DMS114 treated with DMSO at 0.1 percent for 48 hours (cell line): ENCODE results near the gene LYPLAL1.
"Not testable (repeated sequence)": the region's sequence is repeated elsewhere in the genome, so short reads cannot be mapped to it uniquely, and the experiment has no call there.

Source experiments
- DNase-seq: peaks from one replicate; lab custom pipeline; 2025; ENCODE audit not compliant: unreplicated experiment; lab: John Stamatoyannopoulos, UW

LYPLAL1 gene

DNA sequence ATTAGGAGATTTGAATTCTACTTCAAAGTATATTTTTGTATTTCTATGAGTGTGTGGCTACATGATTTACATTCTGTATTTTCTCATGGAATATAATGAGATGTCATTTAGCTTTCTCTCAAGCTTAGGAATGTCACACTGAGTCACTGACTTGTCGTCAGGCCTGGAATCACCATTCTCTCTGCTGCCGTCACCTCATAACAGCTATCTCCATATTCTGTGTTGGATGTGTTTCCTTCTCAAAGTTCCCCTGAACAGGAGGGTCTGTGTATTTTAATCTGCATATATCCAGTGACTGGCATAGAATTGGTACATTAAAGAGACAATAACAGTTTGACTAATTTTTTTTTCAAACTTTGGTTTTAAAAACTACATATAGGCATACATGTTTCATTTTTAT is 35.9 kb downstream of the LYPLAL1 start:
- no peak for DNase-seq

DNA sequence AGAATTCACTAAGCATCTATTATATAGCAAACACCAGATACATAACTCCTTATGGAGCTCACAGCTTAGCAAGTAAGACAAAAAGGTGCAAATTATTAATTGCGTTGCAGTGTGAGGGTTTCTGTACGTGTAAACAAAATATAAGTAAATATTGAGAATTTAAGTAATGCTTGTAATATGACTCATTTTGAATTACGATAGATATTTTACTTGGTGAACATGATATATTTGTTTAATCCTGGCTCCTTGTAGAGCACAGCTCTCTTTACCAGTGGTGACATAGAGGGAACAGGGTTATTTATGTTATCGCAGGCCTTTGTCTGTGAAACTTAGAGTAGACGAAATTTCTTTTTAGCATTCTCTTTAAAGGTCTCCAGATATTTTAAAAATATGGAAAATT is 36.4 kb downstream of the LYPLAL1 start:
- no peak for DNase-seq

DNA sequence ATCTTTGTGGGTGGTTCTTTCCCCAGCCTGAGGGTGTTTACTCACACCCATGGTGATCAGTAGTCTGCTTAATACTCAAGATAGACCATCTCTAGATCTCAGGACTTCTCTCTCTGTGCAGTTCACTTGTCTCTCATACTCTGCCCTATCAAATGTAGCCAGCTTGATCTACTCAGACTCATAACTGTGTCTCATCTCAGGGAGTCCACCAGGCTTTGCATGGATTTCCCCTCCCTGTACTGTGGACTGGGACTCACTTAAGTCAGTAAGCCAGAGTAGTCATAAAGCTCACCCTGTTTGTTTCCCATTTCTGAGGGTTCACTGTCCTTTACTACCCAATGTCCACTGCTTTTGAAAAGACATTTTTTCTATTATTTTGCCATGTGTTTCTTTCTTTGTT is 41.8 kb downstream of the LYPLAL1 start:
- no peak for DNase-seq

DNA sequence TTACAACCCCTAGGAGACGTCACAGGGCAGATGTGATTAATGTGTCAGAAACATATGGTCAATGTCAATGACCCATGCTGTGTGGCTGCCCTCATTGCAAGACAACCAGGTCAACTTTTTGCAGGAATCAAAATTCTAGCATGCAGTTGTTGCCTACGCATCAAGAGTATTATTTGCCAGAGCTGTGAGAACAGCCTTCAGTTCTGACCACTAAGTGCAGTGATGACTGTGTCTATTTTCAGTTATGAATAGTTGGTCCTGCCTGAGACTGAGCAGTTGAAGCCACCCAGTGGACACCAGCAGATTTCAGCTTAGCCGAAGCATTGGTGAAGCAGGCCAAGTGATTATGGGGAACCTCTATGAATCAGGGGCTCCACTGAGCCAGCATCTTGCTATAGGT is 47.3 kb downstream of the LYPLAL1 start:
- DNase-seq: no peak

DNA sequence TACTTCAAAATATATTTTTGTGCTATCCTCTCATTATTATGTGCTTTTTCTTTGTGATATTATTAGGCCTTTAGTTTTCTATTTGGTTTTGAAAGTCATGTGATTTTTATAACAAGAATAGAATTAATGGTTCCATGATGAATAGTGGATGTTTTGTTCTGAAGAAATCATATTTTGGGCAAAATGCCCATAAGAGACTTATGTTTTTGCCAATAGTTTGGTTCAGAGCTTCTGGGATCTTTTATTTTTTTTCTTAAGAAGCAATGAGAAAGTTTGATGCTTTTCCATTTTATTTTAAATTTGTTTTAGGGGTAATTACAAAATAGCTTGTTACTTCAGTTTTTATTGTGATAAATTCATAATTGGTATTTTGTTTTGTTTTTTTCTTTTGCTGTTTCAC is 49.8 kb downstream of the LYPLAL1 start:
- DNase-seq: no peak

DNA sequence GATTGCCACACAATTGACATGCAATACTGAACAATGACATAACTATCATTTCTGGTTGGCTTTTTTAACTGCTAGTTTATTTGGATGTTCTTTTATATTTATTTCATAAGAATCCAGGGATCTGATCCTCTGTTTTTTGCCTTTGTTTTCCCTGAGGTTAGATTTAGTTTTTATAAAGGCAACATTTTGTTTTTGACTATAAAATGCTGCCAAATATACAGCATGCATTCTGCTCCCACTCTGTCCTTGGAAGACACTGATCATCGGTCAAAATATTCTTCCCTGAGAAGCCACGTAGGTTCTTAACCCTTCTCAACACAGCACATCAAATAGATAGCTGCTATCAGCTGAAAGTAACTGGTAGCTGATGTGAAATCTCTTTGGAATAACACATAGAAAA is 52.5 kb downstream of the LYPLAL1 start:
- no peak for DNase-seq

DNA sequence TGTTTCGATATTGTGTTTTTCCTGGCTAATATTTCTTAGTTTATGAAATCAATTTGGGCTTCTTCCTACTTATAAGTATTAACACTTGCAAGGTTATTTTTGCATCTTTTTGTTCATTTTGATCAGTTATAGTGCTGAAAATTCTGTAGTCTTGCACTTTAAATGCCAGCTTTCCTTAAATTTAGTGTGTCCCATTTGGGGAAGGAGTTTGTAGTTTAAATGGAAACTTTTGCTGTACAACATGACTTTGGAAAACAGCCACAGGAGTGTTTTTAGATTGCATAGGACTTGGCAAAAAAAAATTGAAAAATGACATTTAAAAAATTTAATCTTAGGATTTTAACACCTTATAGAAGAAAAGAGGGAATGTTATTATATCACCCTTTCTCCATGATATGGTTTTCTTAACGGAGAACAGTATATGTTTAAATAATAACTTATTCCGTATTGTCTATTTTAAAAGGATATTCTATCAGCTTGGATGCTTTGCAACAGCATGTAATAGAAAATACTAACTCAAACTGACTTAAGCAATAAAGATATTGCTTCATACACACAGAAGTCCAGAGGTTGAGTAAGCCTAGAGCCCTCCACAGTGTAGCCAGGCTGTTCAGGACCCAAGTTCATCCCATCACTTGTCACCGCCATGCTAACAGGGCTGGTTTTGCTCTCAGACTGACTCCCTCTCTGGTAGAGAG is 53.8 kb downstream of the LYPLAL1 start:
- DNase-seq: no peak

DNA sequence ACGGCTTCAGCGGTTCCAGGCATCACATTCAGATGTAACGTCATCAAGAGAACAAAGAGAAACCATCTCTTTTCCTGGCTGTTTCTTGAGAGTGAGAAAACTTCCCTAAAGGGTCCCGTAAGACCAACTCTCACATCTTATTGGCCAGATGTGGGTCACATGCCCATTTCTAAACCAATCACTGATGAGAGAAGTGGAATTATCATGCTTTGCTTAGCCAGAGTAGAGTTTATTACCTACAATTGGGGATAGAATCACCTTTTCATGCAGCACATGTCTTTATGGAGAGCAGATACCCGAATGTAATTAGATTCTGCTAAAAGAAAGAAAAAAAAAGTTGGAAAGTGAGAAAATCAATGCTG is 54.4 kb downstream of the LYPLAL1 start:
- no peak for DNase-seq

DNA sequence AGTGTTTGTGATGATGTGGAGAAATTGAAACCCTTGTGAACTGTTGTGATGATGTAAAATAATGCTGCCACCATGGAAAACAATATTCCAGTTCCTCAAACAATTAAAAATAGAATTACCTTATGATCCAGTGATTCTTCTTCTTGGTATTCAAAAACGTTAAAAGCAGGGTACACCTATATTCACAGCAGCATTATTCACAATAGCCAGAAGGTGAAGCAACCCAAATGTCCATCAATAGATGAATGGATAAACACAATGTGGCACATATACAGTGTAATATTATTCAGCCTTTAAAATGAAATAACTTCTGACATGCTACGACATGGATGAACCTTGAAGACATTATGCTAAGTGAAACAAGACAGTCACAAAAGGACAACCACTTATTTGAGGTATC is 59.2 kb downstream of the LYPLAL1 start:
- DNase-seq: no peak

DNA sequence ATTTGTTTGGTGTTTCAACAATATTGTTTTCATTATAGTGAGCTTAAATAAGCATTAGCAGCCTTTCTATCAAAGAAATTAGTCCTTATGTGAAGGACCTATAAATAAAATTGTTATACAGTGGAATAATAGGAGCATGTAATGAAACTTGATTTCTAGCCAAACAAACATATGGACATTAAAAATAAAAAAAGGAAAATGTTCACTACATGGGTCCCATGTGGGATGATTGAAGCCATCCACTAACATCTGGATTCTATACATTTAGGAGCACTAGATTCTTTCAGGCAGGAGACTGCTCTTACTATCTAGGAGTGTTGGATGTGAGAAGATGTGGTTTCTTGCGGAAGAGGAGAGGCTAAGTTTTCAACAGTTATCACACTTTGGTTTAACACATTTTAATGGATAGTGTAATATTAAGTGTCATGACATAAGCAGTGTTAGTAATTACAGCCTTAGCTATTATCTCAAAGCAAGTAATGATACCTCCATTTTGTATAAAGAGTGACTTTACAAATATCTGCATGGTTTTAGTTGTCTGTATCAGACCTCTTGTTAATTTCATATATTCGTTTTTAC is 62.3 kb downstream of the LYPLAL1 start:
- no peak for DNase-seq

DNA sequence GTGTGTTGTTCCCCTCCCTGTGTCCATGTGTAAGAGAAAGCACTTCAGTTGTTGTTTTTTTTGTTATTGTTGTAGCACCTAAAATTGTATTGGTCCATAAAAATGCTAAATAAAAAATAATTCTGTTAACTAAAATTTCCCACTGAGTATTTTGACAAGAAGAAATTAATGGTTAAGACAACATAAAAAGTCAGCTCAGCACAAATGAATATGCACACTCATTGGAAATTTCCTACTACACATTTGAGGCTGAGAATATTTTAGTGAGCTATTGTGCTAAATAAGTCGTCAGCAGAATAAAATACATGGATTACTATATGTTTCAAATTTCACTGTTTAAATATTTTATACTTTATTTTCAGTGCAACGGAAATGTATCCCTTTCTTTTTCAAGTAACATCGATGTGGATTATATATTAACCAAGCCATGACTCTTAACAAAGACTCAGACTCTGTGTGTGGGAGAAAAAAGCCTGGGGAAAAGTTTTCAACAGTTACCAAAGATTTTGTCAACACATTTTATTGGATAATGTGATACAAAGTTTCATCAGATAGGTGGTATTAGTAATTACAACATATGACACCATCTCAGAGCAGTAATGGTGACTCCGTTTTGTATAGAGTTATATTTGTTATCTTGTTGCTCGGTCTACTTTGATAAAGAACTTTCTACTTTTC is 63.4 kb downstream of the LYPLAL1 start:
- DNase-seq: no peak

DNA sequence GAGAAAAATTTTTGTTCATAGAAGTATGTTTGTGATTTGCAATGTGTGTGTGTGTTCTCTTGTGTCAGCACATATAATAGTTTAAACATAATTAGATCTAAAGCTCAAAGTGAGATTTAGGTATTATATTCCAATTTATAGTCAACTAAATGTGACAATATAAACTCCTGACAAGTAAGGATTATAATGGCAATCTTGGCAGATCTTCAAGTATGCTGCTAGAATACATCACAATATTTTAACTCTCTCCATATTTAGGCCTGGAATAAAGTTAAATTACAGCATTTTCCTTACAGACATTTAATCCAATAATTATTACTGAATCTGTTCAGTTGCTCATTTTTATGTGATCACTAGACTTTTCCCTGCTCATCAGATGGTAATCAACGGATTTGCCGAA is 65.8 kb downstream of the LYPLAL1 start:
- DNase-seq: no peak

DNA sequence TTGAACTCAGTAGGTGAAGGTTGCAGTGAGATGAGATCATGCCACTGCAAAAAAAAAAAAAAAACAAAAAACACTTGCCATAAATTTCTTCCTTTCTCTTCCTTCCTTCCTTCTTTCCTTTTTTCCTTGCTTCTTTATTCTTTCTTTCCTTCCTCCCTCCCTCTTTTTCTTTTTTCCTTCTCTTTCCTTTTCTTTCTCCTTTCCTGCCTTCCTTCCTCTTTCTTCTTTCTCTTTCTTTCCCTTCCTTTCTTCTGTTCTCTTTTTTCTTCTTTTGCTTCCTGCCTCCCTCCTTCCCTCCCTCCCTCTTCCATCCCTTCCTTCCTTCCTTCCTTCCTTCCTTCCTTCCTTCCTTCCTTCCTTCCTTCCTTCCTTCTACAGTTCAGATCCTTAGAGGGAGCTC is 71.2 kb downstream of the LYPLAL1 start:
- DNase-seq: no peak

DNA sequence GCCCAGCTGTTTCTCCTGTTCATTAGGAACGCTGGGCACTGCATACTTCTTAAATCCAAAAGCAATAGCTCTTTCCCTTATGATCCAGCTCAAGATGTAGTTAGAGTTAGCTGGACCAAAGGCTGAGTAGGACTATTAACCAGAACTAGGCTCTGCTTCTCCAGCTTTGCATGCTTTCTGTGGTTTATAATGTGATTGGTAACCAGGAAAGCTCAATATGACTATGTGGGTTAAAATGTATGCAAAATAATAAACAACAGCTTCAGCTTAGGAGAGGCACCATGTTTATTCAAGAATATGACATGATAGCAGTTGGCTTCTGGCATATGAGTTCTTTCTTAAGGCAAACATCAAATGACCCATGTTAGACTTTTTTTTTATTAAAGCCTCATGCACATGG is 73.8 kb downstream of the LYPLAL1 start:
- no peak for DNase-seq

DNA sequence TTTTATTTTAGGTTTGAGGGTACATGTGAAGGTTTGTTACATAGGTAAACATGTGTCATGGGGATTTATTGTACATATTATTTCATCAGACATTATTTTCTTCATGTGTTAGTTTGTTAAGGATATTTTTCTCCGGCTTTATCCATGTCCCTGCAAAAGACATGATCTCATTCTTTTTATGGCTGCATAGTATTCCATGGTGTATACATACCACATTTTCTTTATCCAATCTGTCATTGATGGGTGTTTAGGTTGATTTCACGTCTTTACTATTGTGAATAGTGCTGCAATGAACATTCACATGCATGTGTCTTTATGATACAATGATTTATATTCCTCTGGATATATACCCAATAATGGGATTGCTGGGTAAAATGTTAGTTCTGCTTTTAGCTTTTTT is 76.8 kb downstream of the LYPLAL1 start:
- DNase-seq: not testable (repeated sequence)

DNA sequence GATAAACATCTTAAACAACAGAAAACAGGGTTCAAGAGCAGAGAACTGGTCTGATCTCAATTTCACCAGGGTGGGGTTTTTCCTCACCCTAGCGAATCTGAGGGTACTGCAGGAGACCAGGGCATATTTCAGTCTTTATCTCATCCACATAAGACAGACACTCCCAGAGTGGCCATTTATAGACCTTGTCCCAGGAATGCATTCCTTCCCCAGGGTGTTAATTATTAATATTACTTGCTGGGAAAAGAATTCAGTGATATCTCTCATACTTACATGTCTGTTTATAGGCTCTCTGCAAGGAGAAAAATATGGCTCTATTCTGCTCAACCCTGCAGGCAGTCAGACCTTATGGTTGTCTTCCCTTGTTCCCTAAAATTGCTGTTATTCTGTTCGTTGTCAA is 84.1 kb downstream of the LYPLAL1 start:
- no peak for DNase-seq

DNA sequence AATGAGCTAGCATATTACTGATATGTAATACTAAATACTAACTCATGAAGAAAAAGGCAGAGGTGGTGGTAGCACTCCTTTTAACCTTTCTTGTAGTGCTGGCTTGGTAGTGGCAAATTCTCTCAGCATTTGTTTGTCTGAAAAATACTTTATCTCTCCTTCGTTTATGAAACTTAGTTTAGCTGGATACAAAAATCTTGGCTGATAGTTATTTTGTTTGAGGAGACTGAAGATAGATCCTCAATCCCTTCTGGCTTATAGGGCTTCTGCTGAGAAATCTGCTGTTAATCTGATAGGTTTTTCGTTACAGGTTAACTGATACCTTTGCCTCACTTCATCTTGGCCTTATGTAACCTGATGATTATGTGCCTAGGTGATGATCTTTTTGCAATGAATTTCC is 87.8 kb downstream of the LYPLAL1 start:
- DNase-seq: no peak
